Colonic mucosa (tissue), 4 donors: ENCODE measurements around the gene PCCA. TPM values are rescaled to one million over a fixed set of nuclear protein-coding genes. Genes with fewer than 3 reads are reported as not detected.

Experiments
- DNase-seq: peaks from one replicate; pipeline ENCODE4 v3.0.0-alpha.2; 2020
- H3K27ac ChIP-seq: fragments of 200-600 bp; one replicate; pipeline ENCODE4 v1.8.0; 2021
- H3K27me3 ChIP-seq: fragments of 200-600 bp; one replicate; pipeline ENCODE4 v1.8.0; 2021
- H3K36me3 ChIP-seq: fragments of 200-600 bp; one replicate; pipeline ENCODE4 v1.8.0; 2021
- H3K4me1 ChIP-seq: fragments of 200-600 bp; one replicate; pipeline ENCODE4 v1.8.0; 2021; ENCODE audit warnings: mild to moderate bottlenecking
- H3K4me3 ChIP-seq: fragments of 200-600 bp; one replicate; pipeline ENCODE4 v1.8.0; 2021
- H3K9ac ChIP-seq, 2 donors: one replicate each; pipeline ENCODE4 v1.7.0; 2013; ENCODE audit warnings: control low read depth in 2 of 2, low read depth in 2 of 2, low read length in 2 of 2
- H3K9me3 ChIP-seq: fragments of 200-600 bp; one replicate; pipeline ENCODE4 v1.8.0; 2021
- CTCF ChIP-seq: fragments of 200-600 bp; IDR thresholded peaks from one replicate; pipeline ENCODE4 v1.8.0; 2022; ENCODE audit warnings: antibody characterized with exemption, mild to moderate bottlenecking
- intact Hi-C: fragments of 100-400 bp; cut with DNase I; formaldehyde crosslinking; loops from one replicate; pipeline ENCODE4 v1.14.1; 2022
- total RNA-seq, 2 donors: library from RNA; stranded (reverse); fragmentation: NEBNext Ultra II Directional in 1 of 2; extraction: Animal tissue kit (Norgen Biotek cat#: 25700) in 1 of 2; gene quantifications; one replicate each; pipeline ENCODE4 v1.2.1, GENCODE V29; 2021
- donor health status: healthy.
- donor health status: DM: no; HTN: no; CAD: no.
- donor health status: DM: no; HTN: no; CAD: no.

PCCA gene
- total RNA-seq, 2 donors from 2014 or later: 65.5 to 109 TPM

- intact Hi-C loops: no loop called here
Observed at GRCh38 chr13:100362371-100362770, 273.5 kb downstream of the PCCA start.

GRCh38 chr13:100362781-100363180, 273.9 kb downstream of the PCCA start:
- H3K9ac ChIP-seq: no peak overlapping the region
- H3K36me3 ChIP-seq: no peaks in the 10 kb centered on the region
- no peak for TF ChIP-seq CTCF
- H3K4me1 ChIP-seq: no peaks in the 10 kb centered on the region
- no peak for DNase-seq
- no peak overlapping the region for H3K27ac ChIP-seq
- no peaks in the 10 kb centered on the region for H3K27me3 ChIP-seq
- intact Hi-C loops: no loop called here
- no peaks in the 10 kb centered on the region for H3K9me3 ChIP-seq
- H3K4me3 ChIP-seq: no peak overlapping the region

More at GRCh38 chr13:100362371-100362770, 273.5 kb downstream of the PCCA start:
- Histone ChIP-seq H3K4me3 (no peak overlapping the region), H3K27me3 (no peaks in the 10 kb centered on the region), H3K9ac (no peak overlapping the region), H3K9me3 (no peaks in the 10 kb centered on the region), H3K27ac (no peak overlapping the region), H3K36me3 (no peaks in the 10 kb centered on the region), H3K4me1 (no peaks in the 10 kb centered on the region)
- TF ChIP-seq CTCF: no peak
- DNase-seq: no peak

GRCh38 chr13:100363285-100363711, 274.4 kb downstream of the PCCA start:
- Histone ChIP-seq H3K27me3 (no peaks in the 10 kb centered on the region), H3K36me3 (no peaks in the 10 kb centered on the region), H3K9ac (no peak overlapping the region), H3K4me1 (no peaks in the 10 kb centered on the region), H3K9me3 (no peaks in the 10 kb centered on the region), H3K27ac (no peak overlapping the region), H3K4me3 (no peak overlapping the region)
- TF ChIP-seq CTCF: no peak
- intact Hi-C loops: no loop called here
- DNase-seq: no peak

GRCh38 chr13:100363874-100364273, 275.0 kb downstream of the PCCA start:
- Histone ChIP-seq H3K9me3 (no peaks in the 10 kb centered on the region), H3K9ac (no peak overlapping the region), H3K4me1 (no peaks in the 10 kb centered on the region), H3K27me3 (no peaks in the 10 kb centered on the region), H3K36me3 (no peaks in the 10 kb centered on the region), H3K4me3 (no peak overlapping the region), H3K27ac (no peak overlapping the region)
- no peak for DNase-seq
- TF ChIP-seq CTCF: no peak
- intact Hi-C loops: no loop called here

GRCh38 chr13:100364591-100364990, 275.7 kb downstream of the PCCA start:
- no peaks in the 10 kb centered on the region for H3K27me3 ChIP-seq
- H3K4me1 ChIP-seq: no peaks in the 10 kb centered on the region
- H3K9me3 ChIP-seq: no peaks in the 10 kb centered on the region
- intact Hi-C loops: no loop called here
- H3K4me3 ChIP-seq: no peak overlapping the region
- H3K27ac ChIP-seq: no peak overlapping the region
- no peak for DNase-seq
- H3K9ac ChIP-seq: no peak overlapping the region
- TF ChIP-seq CTCF: no peak
- H3K36me3 ChIP-seq: no peaks in the 10 kb centered on the region

- DNase-seq: no peak
- H3K4me3 ChIP-seq: no peak overlapping the region
- H3K9ac ChIP-seq: no peak overlapping the region
- no peak for TF ChIP-seq CTCF
- no peaks in the 10 kb centered on the region for H3K36me3 ChIP-seq
- intact Hi-C loops: no loop called here
- H3K27me3 ChIP-seq: no peaks in the 10 kb centered on the region
- H3K27ac ChIP-seq: no peak overlapping the region
- no peaks in the 10 kb centered on the region for H3K9me3 ChIP-seq
- H3K4me1 ChIP-seq: no peaks in the 10 kb centered on the region
Observed at GRCh38 chr13:100365680-100366079, 276.8 kb downstream of the PCCA start.
